Esophagus squamous epithelium (tissue), 4 donors: Measurements from ENCODE around the gene ZNF57.

Source experiments
- CTCF ChIP-seq, 6 experiments: fragments of 450-650 bp in 4 of 6; fragments of 200-600 bp in 2 of 6; sonication (generic) in 2 of 6; IDR thresholded peaks; one replicate each; pipeline ENCODE4 v1.5.1; 2016 to 2019; ENCODE audit warnings: antibody characterized with exemption in 6 of 6, mild to moderate bottlenecking in 4 of 6, moderate library complexity in 4 of 6
- POLR2A ChIP-seq, 4 donors: fragments of 450-650 bp; IDR thresholded peaks; one replicate each; pipeline ENCODE4 v1.6.1; 2017; ENCODE audit warnings: antibody characterized with exemption in 4 of 4, mild to moderate bottlenecking in 4 of 4, moderate library complexity in 3 of 4

GRCh38 chr19:2900296-2901252 is at the start of gene ZNF57:
- no peak for TF ChIP-seq CTCF (IDR thresholded peaks at IDR 0.05)
- TF ChIP-seq POLR2A (IDR thresholded peaks at IDR 0.05): peak in 2 of 4 donors; percentile 68 to 76
